Osteoblast (primary cell): ENCODE data around the gene DES. TPM values are rescaled to one million over a fixed set of nuclear protein-coding genes. Genes with fewer than 3 reads are reported as not detected.
"Not testable (repeated sequence)": the region's sequence is repeated elsewhere in the genome, so short reads cannot be mapped to it uniquely, and the experiment has no call there.

Experiments used
- DNase-seq: peaks from one replicate; pipeline ENCODE4 v3.0.0; 2011; ENCODE audit warnings: low spot score, mixed read lengths; ENCODE audit not compliant: insufficient read length; ENCODE audit errors: missing footprints
- H2AFZ ChIP-seq: 2 replicates; pipeline ENCODE4 v1.6.0; 2011; ENCODE audit warnings: mild to moderate bottlenecking, low read length
- H3K27ac ChIP-seq: 2 replicates; pipeline ENCODE4 v1.5.1; 2011; ENCODE audit warnings: mild to moderate bottlenecking, low read depth, low read length, moderate library complexity
- H3K27me3 ChIP-seq: 2 replicates; pipeline ENCODE4 v1.6.0; 2012; ENCODE audit warnings: mild to moderate bottlenecking, control low read depth, inconsistent platforms, low read length, moderate library complexity; ENCODE audit not compliant: insufficient read depth
- H3K36me3 ChIP-seq: 2 replicates; pipeline ENCODE4 v1.5.1; 2011; ENCODE audit warnings: mild to moderate bottlenecking, low read length, control low read depth, moderate library complexity; ENCODE audit not compliant: insufficient read depth
- H3K4me1 ChIP-seq: 2 replicates; pipeline ENCODE4 v1.5.1; 2011; ENCODE audit warnings: mild to moderate bottlenecking, low read length, control low read depth, moderate library complexity; ENCODE audit not compliant: insufficient read depth
- H3K4me2 ChIP-seq: 2 replicates; pipeline ENCODE4 v1.6.0; 2011; ENCODE audit warnings: mild to moderate bottlenecking, low read length; ENCODE audit not compliant: insufficient read depth
- H3K4me3 ChIP-seq: fragments of 200-600 bp; sonication (generic); 3 replicates; pipeline ENCODE4 v1.5.1; 2012; ENCODE audit warnings: mild to moderate bottlenecking, low read length, inconsistent platforms; ENCODE audit not compliant: insufficient read depth
- H3K79me2 ChIP-seq: 2 replicates; pipeline ENCODE4 v1.6.0; 2012; ENCODE audit warnings: mild to moderate bottlenecking, low read length, control low read depth, inconsistent platforms; ENCODE audit not compliant: insufficient read depth
- H3K9me3 ChIP-seq: 2 replicates; pipeline ENCODE4 v1.5.1; 2011; ENCODE audit warnings: low read depth, low read length, control low read depth
- H4K20me1 ChIP-seq: 2 replicates; pipeline ENCODE4 v1.6.0; 2012; ENCODE audit warnings: mild to moderate bottlenecking, low read length, control low read depth; ENCODE audit not compliant: insufficient read depth
- CTCF ChIP-seq: IDR thresholded peaks from 2 replicates; pipeline ENCODE4 v1.5.1; 2011; ENCODE audit warnings: mild to moderate bottlenecking, low read depth, low read length, moderate library complexity; ENCODE audit errors: extremely low read depth
- total RNA-seq: library from RNA; depleted of rRNA; stranded (reverse); fragments of >200 nt; gene quantifications from 2 replicates; pipeline ENCODE4 v1.2.3, GENCODE V29; 2012

The DES gene
- total RNA-seq, 1 donor = 0.72 TPM

GRCh38 chr2:219388121-219388906, 29.9 kb upstream of the DES start:
- Histone ChIP-seq H3K4me3 (peak overlapping the region; percentile 59), H3K4me1 (peaks cover 14% of the 10 kb centered on the region), H3K79me2 (peaks cover 7% of the 10 kb centered on the region), H2AFZ (peak overlapping the region; percentile 96), H3K27me3 (no peaks in the 10 kb centered on the region), H3K9me3 (no peaks in the 10 kb centered on the region), H3K36me3 (peaks cover 27% of the 10 kb centered on the region), H3K4me2 (peak overlapping the region; percentile 72), H4K20me1 (peaks cover 8% of the 10 kb centered on the region), H3K27ac (no peak overlapping the region)
- peak; percentile 47 for TF ChIP-seq CTCF
- peak; percentile 98 for DNase-seq

- Histone ChIP-seq H3K27me3 (no peaks in the 10 kb centered on the region), H3K4me3 (peak overlapping the region; percentile 59), H3K4me2 (peak overlapping the region; percentile 72), H3K9me3 (no peaks in the 10 kb centered on the region), H3K27ac (no peak overlapping the region), H3K4me1 (peaks cover 14% of the 10 kb centered on the region), H4K20me1 (peaks cover 8% of the 10 kb centered on the region), H2AFZ (peak overlapping the region; percentile 96), H3K79me2 (peaks cover 7% of the 10 kb centered on the region), H3K36me3 (peaks cover 23% of the 10 kb centered on the region)
- no peak for DNase-seq
- TF ChIP-seq CTCF = no peak
Measured at GRCh38 chr2:219388907-219389156, 29.3 kb upstream of the DES start.

- no peak overlapping the region for H3K4me2 ChIP-seq
Measured at GRCh38 chr2:219392754-219393153, 25.4 kb upstream of the DES start.

GRCh38 chr2:219395056-219395455, 23.1 kb upstream of the DES start:
- H2AFZ ChIP-seq, H3K27me3 ChIP-seq, H3K27ac ChIP-seq, H3K4me3 ChIP-seq, H4K20me1 ChIP-seq, H3K9me3 ChIP-seq, H3K79me2 ChIP-seq, H3K4me2 ChIP-seq, H3K36me3 ChIP-seq, DNase-seq: not testable (repeated sequence)
- H3K4me1 ChIP-seq = peaks cover 14% of the 10 kb centered on the region

More at GRCh38 chr2:219392754-219393153, 25.4 kb upstream of the DES start:
- DNase-seq = peak; percentile 26
- H3K27me3 ChIP-seq = no peaks in the 10 kb centered on the region
- H2AFZ ChIP-seq = no peak overlapping the region
- no peak overlapping the region for H3K4me3 ChIP-seq
- H4K20me1 ChIP-seq = no peaks in the 10 kb centered on the region
- H3K4me1 ChIP-seq = peaks cover 11% of the 10 kb centered on the region
- no peaks in the 10 kb centered on the region for H3K9me3 ChIP-seq
- H3K79me2 ChIP-seq = no peaks in the 10 kb centered on the region
- H3K27ac ChIP-seq = no peak overlapping the region
- no peak for TF ChIP-seq CTCF
- H3K36me3 ChIP-seq = no peaks in the 10 kb centered on the region
